HG03066 (cell line): ENCODE results near the gene ETDA.
"Not testable (repeated sequence)": the region's sequence is repeated elsewhere in the genome, so short reads cannot be mapped to it uniquely, and the experiment has no call there.

Source experiments
- ATAC-seq: cut with Tn5 transposase; IDR thresholded peaks from one replicate; pipeline ENCODE4 v1.9.1; 2021; ENCODE audit warnings: low read depth; ENCODE audit not compliant: unreplicated experiment

The ETDA gene

DNA sequence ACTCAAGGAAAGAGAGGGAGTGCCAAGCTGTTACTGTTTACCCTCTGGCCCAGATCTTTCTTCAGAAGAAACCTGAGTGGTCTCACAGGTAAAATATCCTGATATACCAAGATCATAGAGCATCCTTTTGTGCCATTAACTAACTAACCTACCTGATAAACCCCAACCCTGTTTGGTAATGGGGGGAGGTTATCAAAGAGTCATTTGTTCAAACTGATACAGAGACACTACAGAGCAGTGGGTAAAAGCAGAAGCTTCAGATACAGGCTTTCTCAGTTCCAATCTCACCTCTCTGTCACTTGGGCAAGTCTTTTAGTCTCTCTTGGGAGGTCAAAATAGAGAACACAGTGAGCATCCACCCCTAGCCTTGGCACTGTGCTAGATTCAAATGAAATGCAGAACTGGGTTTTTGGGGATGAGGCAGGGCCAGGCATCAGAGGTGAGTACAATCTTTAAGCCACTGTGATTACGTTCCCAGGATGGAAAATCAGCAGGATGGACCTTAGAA is at the start of gene ETDA:
TSS of gene ETDA (plus strand) at position 51 of the 508 bp plus-strand sequence. CDS start 1,216 bp downstream, outside the sequence.
- not testable (repeated sequence) for ATAC-seq

DNA sequence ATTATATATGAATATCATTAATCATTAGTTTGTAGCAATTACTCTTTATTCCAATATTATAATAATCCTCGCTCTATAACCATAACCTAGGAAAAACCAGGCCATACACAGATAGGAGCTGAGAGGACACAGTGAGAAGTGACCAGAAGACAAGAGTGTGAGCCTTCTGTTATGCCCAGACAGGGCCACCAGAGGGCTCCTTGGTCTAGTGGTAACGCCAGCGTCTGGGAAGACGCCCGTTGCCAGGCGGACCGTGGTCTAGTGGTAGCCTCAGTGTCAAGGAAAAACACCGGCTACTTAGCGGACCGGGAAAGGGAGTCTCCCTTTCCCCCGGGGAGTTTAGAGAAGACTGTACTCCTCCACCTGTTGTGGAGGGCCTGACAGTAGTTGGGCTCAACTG is 45.4 kb upstream of the ETDA start:
- ATAC-seq, result not testable (repeated sequence)

DNA sequence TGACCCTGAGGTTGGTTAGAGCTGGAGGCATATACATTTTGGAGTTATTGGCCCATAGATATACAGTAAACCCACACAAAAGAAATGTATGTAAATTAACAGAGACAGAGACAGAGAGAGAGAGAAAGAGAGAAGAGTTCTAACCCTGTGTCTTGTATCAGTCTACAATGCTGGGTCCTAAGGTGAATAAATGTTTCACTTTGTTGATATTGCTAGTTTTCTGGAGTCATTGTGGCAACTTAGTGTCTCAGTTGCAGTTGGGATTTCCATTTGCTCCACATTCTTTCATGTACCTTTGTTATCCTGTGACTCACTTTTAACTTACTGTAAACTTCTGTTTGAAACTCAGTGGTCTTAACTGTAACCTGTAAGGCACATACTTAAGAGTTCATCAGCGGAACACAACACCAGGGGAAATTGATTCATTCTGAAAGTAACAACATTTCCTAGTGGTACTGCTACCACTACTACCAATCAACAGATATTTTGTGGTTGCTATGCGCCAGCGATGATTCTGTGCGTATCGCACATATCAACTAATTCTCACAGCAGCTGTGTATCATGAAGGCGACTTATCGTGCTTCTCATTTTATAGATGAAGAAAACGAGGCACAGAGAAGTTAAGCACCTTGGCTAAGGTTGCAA is 38.5 kb upstream of the ETDA start:
- ATAC-seq, result no peak

DNA sequence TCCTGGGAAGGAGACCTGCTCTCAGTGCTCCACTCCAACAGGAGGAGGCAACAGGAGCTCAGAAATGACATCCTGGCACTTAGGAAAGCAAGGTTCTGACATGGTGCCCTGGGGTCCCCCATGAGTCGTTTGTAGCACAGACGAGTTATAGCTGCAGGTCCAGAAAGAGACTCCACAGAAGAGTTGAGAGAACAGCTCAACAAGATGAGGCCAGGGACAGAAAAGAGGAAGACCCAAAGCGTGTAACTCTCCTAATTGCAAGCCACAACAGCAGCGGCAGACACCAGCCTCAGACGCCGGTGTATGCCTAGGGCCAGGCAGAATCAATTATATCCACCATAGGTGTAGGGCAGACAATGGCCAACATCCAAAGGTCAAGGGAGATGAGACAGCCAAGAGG is 5.9 kb upstream of the ETDA start:
- not testable (repeated sequence) for ATAC-seq

DNA sequence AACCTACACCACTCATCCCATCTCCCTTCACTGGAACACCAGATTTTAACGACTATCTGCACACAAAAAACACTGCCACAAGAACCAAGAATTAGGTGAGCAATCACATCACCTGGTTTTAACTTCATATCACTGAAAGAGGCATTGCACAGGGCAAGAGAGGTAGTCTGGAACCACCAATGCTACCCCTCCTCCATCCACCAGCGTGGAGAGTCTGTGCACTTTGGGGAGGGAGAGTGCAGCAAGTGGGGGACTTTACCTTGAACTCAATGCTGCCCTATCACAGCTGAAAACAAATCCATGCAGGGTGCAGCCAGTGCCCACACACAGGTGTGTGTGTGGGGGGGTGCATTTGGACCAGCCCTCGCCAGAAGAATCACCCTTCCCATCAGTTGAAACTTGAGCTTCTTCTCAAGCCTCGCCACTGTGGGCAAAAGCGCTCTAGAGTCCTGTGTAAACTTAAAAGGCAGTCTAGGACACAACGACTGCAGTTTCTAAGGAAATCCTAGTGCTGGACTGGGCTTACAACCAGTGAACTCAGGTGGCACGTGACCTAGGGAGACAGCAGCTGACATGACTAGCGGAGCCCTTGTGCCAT is 4.3 kb downstream of the ETDA start:
- ATAC-seq, result not testable (repeated sequence)

DNA sequence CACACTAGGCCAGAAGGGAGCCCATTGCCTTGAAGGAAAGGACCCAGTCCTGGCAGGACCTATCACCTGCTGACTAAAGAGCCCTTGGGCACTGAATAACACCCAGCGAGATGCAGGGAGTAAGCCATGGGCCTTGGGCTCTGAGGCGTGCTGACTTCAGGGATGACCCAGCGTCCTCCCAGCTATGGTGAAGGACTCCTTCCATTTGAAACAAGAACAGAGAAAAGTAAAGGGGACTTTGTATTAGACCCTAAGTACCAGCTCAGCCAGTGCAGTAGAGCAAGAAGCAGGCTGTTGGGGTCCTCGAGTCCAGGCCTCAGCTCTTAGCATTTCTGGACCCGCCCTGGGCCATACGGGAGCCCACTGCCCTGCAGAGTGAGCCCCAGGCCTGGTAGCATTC is 5.1 kb downstream of the ETDA start:
- no peak for ATAC-seq

DNA sequence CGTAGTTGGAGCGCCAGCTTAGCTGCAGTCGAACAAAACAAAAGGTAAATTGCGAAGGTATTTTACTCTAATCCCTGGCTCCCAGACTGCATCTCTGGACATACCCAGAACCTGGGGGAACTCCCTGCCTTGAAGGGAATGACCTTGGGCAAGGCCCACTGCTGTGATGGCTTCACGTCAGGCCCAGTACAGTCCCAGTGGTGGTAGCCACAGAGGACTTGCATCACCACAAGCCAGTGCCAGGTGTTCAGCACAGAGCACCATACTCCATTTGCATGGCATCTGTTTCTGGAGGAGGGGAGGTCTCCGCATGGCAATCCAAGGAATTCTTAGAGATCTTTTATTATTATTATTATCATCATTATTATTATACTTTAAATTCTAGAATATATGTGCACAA is 5.6 kb downstream of the ETDA start:
- no peak for ATAC-seq

DNA sequence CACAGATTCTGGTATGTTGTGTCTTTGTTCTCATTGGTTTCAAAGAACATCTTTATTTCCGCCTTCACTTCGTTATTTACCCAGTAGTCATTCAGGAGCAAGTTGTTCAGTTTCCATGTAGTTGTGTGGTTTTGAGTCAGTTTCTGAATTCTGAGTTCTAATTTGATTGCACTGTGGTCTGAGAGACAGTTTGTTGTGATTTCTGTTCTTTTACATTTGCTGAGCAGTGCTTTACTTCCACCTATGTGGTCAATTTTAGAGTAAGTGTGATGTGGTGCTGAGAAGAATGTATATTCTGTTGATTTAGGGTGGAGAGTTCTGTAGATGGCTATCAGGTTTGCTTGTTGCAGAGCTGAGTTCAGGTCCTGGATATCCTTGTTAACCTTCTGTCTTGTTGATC is 9.1 kb downstream of the ETDA start:
- ATAC-seq, result not testable (repeated sequence)

DNA sequence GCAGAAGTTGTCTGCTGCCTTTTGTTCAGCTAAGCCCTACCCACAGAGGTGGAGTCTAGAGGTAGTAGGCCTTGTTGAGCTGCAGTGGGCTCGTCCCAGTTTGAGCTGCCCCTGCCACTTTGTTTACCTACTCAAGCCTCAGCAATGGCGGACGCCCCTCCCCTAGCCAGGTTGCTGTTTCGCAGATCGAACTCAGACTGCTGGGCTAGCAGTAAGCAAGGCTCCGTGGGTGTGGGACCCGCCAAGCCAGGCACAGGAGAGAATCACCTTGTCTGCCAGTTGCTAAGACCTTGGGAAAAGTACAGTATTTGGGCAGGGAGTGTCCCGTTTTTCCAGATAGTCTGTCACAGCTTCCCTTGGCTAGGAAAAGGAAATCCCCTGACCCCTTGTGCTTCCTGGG is 11.5 kb downstream of the ETDA start:
- not testable (repeated sequence) for ATAC-seq

DNA sequence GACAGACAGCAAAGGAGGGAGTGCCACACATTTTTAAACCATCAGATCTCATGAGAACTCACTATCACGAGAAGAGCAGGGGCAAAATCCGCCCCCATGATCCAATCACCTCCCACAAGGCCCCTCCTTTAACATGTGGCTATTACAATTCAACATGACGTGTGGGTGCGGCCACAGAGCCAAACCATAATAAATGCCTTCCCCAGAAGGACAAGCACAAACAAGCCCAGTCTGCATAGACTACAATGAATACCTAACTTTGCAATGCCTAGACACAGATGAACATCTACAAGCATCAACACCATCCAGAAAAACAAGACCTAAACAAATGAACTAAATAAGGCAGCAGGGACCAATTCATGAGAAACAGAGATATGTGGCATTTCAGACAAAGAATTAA is 12.3 kb downstream of the ETDA start:
- no peak for ATAC-seq

DNA sequence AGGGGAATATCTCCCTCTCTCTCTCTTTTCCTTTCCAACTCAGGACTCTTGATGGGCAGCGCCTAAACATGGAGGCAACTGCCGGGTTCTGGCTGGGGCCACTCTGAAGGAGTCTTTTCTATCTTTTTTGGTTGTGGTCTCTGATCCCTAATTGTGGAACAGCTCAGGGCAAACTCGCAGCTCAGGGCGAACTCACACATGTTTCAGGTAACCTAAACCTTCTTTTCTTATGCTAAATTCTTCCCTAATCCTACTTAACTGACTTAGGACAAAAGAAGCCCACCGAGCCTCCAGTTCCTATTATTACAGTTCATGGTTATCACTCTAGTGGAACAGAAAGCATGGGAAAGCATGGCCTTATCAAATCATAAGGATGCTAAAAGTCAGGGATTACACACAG is 21.3 kb downstream of the ETDA start:
- no peak for ATAC-seq

DNA sequence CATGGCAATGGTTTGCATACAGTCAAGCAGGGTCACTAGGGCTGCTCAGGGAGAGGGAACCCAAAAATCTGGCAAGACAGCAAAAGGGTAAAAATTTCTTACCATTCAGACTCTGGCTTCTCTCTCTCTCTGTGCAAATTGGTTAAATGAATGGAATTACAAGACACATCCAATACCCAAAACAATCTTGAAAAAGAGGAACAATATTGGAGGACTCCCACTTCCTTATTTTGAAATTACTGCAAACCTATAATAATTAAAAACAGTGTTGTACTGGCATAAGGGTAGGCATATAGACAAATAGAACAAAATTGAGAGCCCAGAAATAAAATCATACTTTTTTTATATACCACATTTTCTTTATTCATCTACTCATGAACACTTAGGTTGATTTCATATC is 24.1 kb downstream of the ETDA start:
- no peak for ATAC-seq

DNA sequence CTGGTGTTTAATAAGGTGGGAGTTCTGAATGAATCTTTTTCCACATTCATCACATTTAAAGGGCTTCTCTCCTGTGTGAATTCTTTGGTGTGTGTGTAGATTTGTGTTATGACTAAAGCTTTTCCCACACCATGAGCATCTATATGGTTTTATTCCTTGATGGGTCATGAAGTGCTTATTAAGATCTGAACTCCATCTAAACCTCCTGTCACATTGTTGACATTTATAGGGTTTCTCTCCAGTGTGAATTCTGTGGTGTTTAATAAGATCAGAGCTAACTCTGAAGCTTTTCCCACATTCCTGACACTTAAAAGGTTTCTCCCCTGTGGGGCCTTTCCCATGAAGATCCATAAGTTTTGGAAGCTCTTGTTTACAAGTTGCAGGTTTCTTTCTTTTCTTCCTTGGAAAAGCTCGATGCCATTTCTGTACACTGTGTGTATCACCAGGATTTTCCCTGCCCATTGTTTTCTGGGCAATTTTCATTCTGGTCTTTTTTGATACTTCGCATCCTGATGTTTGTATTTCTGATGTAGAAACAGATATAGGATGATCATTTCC is 35.5 kb downstream of the ETDA start:
- ATAC-seq, result no peak

DNA sequence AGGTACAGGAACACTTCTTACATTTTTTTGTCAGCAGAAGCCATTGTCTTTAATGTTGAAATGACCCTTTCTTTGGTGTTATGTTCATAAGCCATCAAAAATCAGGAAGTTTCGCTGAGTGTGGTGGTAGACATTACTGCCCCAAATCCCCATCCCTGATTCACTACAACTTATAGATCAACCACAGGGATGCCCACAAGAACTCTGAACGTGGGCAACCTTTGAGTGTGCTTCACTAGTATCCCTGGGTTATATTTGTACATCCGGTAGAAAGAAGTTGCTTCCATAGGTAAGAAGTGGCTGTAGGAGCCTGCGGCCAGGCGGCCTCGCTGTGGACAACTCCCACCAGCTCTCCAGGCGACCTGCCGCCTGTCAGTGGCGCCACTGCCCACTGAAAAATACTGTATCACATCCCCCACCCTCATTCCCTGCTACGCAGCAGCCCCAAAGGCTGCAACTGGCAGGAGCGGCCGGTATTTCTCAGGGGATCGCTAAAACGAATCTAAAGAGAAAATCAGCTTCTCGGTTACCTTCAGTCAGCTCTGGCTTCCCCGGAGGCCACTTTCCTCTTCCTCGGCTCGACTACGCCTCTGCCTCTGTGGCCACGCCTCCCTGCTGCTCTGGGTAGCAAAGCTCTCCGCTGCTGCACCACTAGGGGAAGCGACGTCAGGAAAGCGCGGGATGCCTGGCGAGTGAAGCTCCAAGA is 43.5 kb downstream of the ETDA start:
- ATAC-seq, result peak; percentile 98

DNA sequence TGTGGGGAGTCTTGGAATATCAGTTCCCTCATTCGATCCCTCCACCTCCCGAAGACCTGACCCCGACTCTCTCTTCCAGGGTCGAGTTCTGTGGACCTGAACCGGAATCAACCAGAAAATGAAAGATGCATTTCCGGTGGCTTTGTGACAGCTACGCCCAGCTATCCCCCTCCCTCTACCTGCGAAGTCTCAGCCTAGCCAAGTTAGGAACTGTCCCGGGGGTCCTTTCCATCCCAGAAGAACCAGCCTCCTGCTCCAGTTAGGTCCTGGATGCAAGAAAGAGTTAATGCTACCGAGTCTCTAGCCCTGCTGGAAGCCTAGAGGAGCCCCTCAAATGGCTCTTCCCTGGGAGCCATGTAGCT is 44.1 kb downstream of the ETDA start:
- peak; percentile 57 for ATAC-seq

DNA sequence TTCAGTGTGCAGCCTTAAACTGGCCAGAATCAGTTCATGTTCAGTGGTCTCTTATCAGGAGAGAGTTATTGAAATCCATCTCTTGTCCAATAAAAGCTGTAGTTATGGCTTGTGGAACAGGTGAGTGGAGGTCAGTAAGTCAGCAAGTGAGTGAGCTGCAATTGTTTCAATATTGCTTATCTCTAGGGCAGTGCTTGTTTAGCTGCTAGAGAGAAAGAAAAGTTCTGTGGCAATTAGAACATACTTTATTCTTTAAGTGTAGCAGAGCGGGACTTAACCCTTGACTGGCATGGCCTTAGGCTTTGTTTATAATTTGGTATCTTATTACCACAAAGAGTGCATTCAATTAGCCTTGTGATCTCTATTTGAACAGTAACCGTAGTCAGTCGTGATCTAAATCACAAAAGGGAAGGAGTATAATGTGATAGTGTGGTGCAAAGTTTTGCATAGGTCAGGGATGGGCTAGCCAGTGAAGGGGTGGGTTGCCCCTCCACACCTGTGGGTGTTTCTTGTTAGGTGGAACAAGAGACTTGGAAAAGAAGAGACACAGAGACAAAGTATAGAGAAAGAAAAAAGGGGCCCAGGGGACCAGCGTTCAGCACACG is 50.5 kb downstream of the ETDA start:
- no peak for ATAC-seq
